IMR-90 (cell line): Measurements from ENCODE around the gene RRP15. TPM values are rescaled to one million over a fixed set of nuclear protein-coding genes. Genes with fewer than 3 reads are reported as not detected.
A peak's percentile ranks its signal among the peaks of the same experiment; 100 is the strongest.

Experiments used
- ATAC-seq: fragments of 200-7000 bp; cut with Tn5 transposase; 2 replicates; pipeline ENCODE4 v1.9.1; 2020; ENCODE audit warnings: low read depth, mild to moderate bottlenecking, moderate library complexity
- BruUV-seq: library from RNA; stranded (reverse); fragments of 400-500 nt; replicated peaks from 2 replicates; lab custom pipeline; 2021; lab: Mats Ljungman, UMichigan
- CTCF ChIA-PET: fragments of 300-600 bp; formaldehyde crosslinking; extraction: SDS; loops from one replicate; lab custom pipeline; 2021; ENCODE audit warnings: antibody characterized with exemption; lab: Yijun Ruan, JAX
- POLR2A ChIA-PET: fragments of 300-600 bp; sonication (Branson Sonifier 250); formaldehyde crosslinking; loops from one replicate; lab custom pipeline; 2022; ENCODE audit warnings: antibody characterized with exemption; ENCODE audit not compliant: unreplicated experiment; lab: Charles Lee
- DNase-seq: peaks from one replicate; pipeline ENCODE4 v3.0.0; 2013
- H2AFZ ChIP-seq: replicated peaks from 2 replicates; pipeline ENCODE3; 2013; ENCODE audit warnings: low read length, mild to moderate bottlenecking; ENCODE audit not compliant: poor library complexity
- H2AK5ac ChIP-seq: 2 replicates; pipeline ENCODE4 v1.6.1; 2013; ENCODE audit warnings: low read depth, low read length, inconsistent platforms
- H2AK9ac ChIP-seq: replicated peaks from 2 replicates; pipeline ENCODE3; 2013; ENCODE audit warnings: mild to moderate bottlenecking, low read depth, low read length, moderate library complexity; ENCODE audit not compliant: poor library complexity
- H2BK120ac ChIP-seq: 2 replicates; pipeline ENCODE4 v1.6.1; 2013; ENCODE audit warnings: low read depth, low read length, inconsistent platforms
- H2BK15ac ChIP-seq: 3 replicates; pipeline ENCODE4 v1.6.1; 2013; ENCODE audit warnings: low read depth, low read length, inconsistent platforms
- H2BK20ac ChIP-seq: 2 replicates; pipeline ENCODE4 v1.6.1; 2013; ENCODE audit warnings: low read depth, mild to moderate bottlenecking, inconsistent platforms, low read length, moderate library complexity
- H2BK5ac ChIP-seq: 2 replicates; pipeline ENCODE4 v1.6.1; 2013; ENCODE audit warnings: mild to moderate bottlenecking, low read depth, low read length, inconsistent platforms; ENCODE audit not compliant: poor library complexity, severe bottlenecking
- H3K14ac ChIP-seq: replicated peaks from 2 replicates; pipeline ENCODE4 v1.6.1; 2013; ENCODE audit warnings: low read depth, low read length, inconsistent platforms
- H3K18ac ChIP-seq: 2 replicates; pipeline ENCODE4 v1.6.1; 2013; ENCODE audit warnings: low read depth, low read length, control low read depth
- H3K23ac ChIP-seq: 2 replicates; pipeline ENCODE4 v1.6.1; 2013; ENCODE audit warnings: low read depth, low read length, inconsistent platforms
- H3K27ac ChIP-seq: 2 replicates; pipeline ENCODE4 v1.5.1; 2013; ENCODE audit warnings: mild to moderate bottlenecking, control low read depth, low read length; ENCODE audit not compliant: insufficient read depth
- H3K27me3 ChIP-seq: 2 replicates; pipeline ENCODE4 v1.6.1; 2013; ENCODE audit warnings: low read length; ENCODE audit not compliant: control insufficient read depth, insufficient read depth
- H3K36me3 ChIP-seq: 2 replicates; pipeline ENCODE4 v1.6.1; 2013; ENCODE audit warnings: low read length, mixed read lengths; ENCODE audit not compliant: control insufficient read depth, insufficient read depth
- H3K4ac ChIP-seq: 2 replicates; pipeline ENCODE4 v1.6.1; 2013; ENCODE audit warnings: low read depth, low read length, inconsistent platforms
- H3K4me1 ChIP-seq: 2 replicates; pipeline ENCODE4 v1.6.1; 2013; ENCODE audit warnings: low read length, mixed read lengths; ENCODE audit not compliant: control insufficient read depth, insufficient read depth
- H3K4me2 ChIP-seq: 2 replicates; pipeline ENCODE4 v1.6.1; 2013; ENCODE audit warnings: low read depth, mild to moderate bottlenecking, control low read depth, low read length, moderate library complexity
- H3K4me3 ChIP-seq: 2 replicates; pipeline ENCODE4 v1.5.1; 2013; ENCODE audit warnings: low read depth, mild to moderate bottlenecking, control low read depth, low read length, moderate library complexity; ENCODE audit not compliant: insufficient read depth
- H3K56ac ChIP-seq: 2 replicates; pipeline ENCODE4 v1.6.1; 2013; ENCODE audit warnings: low read length, inconsistent platforms; ENCODE audit not compliant: insufficient read depth; ENCODE audit errors: extremely low read depth
- H3K79me1 ChIP-seq, 2 experiments: 2 replicates each; pipeline ENCODE4 v1.6.1; 2013; ENCODE audit warnings: low read length in 2 of 2, inconsistent platforms in 1 of 2, low read depth in 1 of 2
- H3K9ac ChIP-seq: 2 replicates; pipeline ENCODE4 v1.6.1; 2013; ENCODE audit warnings: low read depth, low read length, control low read depth
- H3K9me1 ChIP-seq: 2 replicates; pipeline ENCODE4 v1.6.1; 2013; ENCODE audit warnings: low read length, inconsistent platforms; ENCODE audit not compliant: insufficient read depth
- H3K9me3 ChIP-seq: 2 replicates; pipeline ENCODE4 v1.6.1; 2013; ENCODE audit warnings: low read length; ENCODE audit not compliant: control insufficient read depth, insufficient read depth
- H4K20me1 ChIP-seq: 2 replicates; pipeline ENCODE4 v1.6.1; 2013; ENCODE audit warnings: low read length, inconsistent platforms; ENCODE audit not compliant: insufficient read depth
- H4K5ac ChIP-seq: 2 replicates; pipeline ENCODE4 v1.6.1; 2013; ENCODE audit warnings: mild to moderate bottlenecking, low read depth, low read length, control low read depth
- H4K8ac ChIP-seq, 2 experiments: 2 replicates each; pipeline ENCODE4 v1.6.1; 2013; ENCODE audit warnings: low read depth in 2 of 2, low read length in 2 of 2, control low read depth in 1 of 2, inconsistent platforms in 1 of 2
- H4K91ac ChIP-seq: 2 replicates; pipeline ENCODE4 v1.6.1; 2013; ENCODE audit warnings: low read depth, low read length, inconsistent platforms; ENCODE audit not compliant: insufficient read depth
- BHLHE40 ChIP-seq: fragments of 150-350 bp; IDR thresholded peaks from 2 replicates; pipeline ENCODE4 v1.6.1; 2016; ENCODE audit warnings: mild to moderate bottlenecking, low read depth, low read length
- CEBPB ChIP-seq: IDR thresholded peaks from 2 replicates; pipeline ENCODE4 v1.6.1; 2012; ENCODE audit warnings: low read depth, low read length, improper control_type of control experiment
- CHD1 ChIP-seq: IDR thresholded peaks from 2 replicates; pipeline ENCODE4 v1.6.1; 2012; ENCODE audit warnings: low read depth, low read length, improper control_type of control experiment
- ELK1 ChIP-seq: fragments of 150-350 bp; IDR thresholded peaks from 2 replicates; pipeline ENCODE4 v1.6.1; 2016; ENCODE audit warnings: low read depth, mild to moderate bottlenecking, low read length, moderate library complexity, borderline replicate concordance
- FOS ChIP-seq: fragments of 150-350 bp; IDR thresholded peaks from 2 replicates; pipeline ENCODE4 v1.6.1; 2016; ENCODE audit warnings: low read depth, low read length
- MAFK ChIP-seq: IDR thresholded peaks from 2 replicates; pipeline ENCODE4 v1.6.1; 2012; ENCODE audit warnings: low read depth, low read length, improper control_type of control experiment
- NFE2L2 ChIP-seq: fragments of 150-350 bp; IDR thresholded peaks from 2 replicates; pipeline ENCODE4 v1.6.1; 2016; ENCODE audit warnings: low read depth, mild to moderate bottlenecking, low read length
- POLR2A ChIP-seq: IDR thresholded peaks from 2 replicates; pipeline ENCODE4 v1.6.1; 2012; ENCODE audit warnings: mild to moderate bottlenecking, low read depth, low read length
- RAD21 ChIP-seq: IDR thresholded peaks from 2 replicates; pipeline ENCODE4 v1.6.1; 2012; ENCODE audit warnings: low read length, improper control_type of control experiment
- RCOR1 ChIP-seq: IDR thresholded peaks from 2 replicates; pipeline ENCODE4 v1.6.1; 2012; ENCODE audit warnings: mild to moderate bottlenecking, low read length, improper control_type of control experiment; ENCODE audit not compliant: insufficient replicate concordance
- RFX5 ChIP-seq: IDR thresholded peaks from 2 replicates; pipeline ENCODE4 v1.8.0; 2012; ENCODE audit warnings: low read depth, mild to moderate bottlenecking, low read length, moderate library complexity
- SMC3 ChIP-seq: fragments of 150-350 bp; IDR thresholded peaks from 2 replicates; pipeline ENCODE4 v1.6.1; 2016; ENCODE audit warnings: low read depth, mild to moderate bottlenecking, antibody characterized with exemption, low read length, moderate library complexity
- whole genome bisulfite sequencing, 2 experiments: methylation state at CpG; one replicate each; pipeline versions ENCODE4 v1.1.5 to v1.1.7; 2013; ENCODE audit warnings: missing lambda C conversion rate in 2 of 2; ENCODE audit not compliant: insufficient read length in 1 of 2; ENCODE audit errors: extremely low coverage in 2 of 2; 5-methylcytosine and 5-hydroxymethylcytosine counted together
- dilution Hi-C: fragments of 300-500 bp; cut with HindIII; formaldehyde crosslinking; loops from one replicate; pipeline ENCODE4 v1.14.3; 2018; ENCODE audit warnings: low sequenced_read_pairs; ENCODE audit not compliant: unreplicated experiment
- in situ Hi-C: fragments of 300-500 bp; cut with MboI; formaldehyde crosslinking; loops from 3 replicates; pipeline ENCODE4 v1.14.3; 2019; ENCODE audit warnings: low sequenced_read_pairs, inconsistent platforms, mixed read lengths
- intact Hi-C: fragments of 100-400 bp; cut with micrococcal nuclease; formaldehyde crosslinking; loops from 2 replicates; pipeline ENCODE4 v1.10.0; 2022
- polyA plus RNA-seq, 3 experiments: library from polyadenylated mRNA; depleted of rRNA; stranded (reverse); fragments of >200 nt; gene quantifications; 2 replicates each; pipeline ENCODE4 v1.2.3, GENCODE V29; 2012; ENCODE audit warnings: low replicate concordance in 1 of 3
- total RNA-seq: library from RNA; depleted of rRNA; stranded (reverse); fragments of >200 nt; gene quantifications from 2 replicates; pipeline ENCODE4 v1.2.3, GENCODE V29; 2012
- TF ChIP-seq, protein P1 (sequence below): fragments of 150-350 bp; IDR thresholded peaks from 2 replicates; pipeline ENCODE4 v1.6.1; 2017; ENCODE audit warnings: mild to moderate bottlenecking, antibody characterized with exemption, low read length, low read depth
- TF ChIP-seq, protein P2 (sequence below): conservative IDR thresholded peaks from 2 replicates; pipeline ENCODE4 v1.5.1; 2012; ENCODE audit warnings: mild to moderate bottlenecking, low read depth, low read length, improper control_type of control experiment

RRP15 gene
- total and polyA plus RNA-seq, 2 of the 4 experiments (the other 2 are of a cell fraction) = 3.1 to 4.1 TPM

DNA sequence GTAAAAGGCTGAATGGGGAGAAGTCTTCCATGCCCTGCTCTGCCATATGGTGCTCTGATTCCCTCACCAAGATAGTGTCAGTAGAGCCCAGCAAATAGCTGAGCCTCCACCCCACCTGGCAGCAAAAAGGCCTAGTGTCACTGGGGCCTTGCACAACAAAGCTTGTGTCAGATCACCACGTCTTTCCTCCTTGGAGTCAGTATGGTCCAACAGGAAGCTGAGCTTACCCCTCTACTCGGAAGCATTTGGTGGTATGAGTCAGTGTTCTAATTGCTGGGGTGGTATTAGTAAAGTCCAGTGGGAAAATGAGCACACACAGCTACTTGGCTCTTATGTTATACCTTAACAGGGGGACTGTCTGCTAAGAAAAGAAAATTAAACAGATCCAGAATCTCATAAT lies 18.7 kb upstream of the RRP15 start:
- Histone ChIP-seq H2AFZ (peak overlapping the region; percentile 5), H3K79me1 (no peaks in the 10 kb centered on the region), H2BK20ac (no peak overlapping the region), H4K5ac (no peak overlapping the region), H3K36me3 (no peaks in the 10 kb centered on the region), H3K23ac (no peak overlapping the region), H3K9ac (no peak overlapping the region), H2BK120ac (no peak overlapping the region), H3K56ac (no peak overlapping the region), H4K8ac (no peak overlapping the region), H2BK5ac (no peak overlapping the region), H3K18ac (no peak overlapping the region), H3K9me1 (no peaks in the 10 kb centered on the region), H3K14ac (no peak overlapping the region), H2BK15ac (no peak overlapping the region), H3K4ac (no peak overlapping the region), H3K4me3 (no peak overlapping the region), H3K9me3 (no peaks in the 10 kb centered on the region), H3K27ac (no peak overlapping the region), H4K20me1 (no peaks in the 10 kb centered on the region), H2AK5ac (no peak overlapping the region), H3K4me1 (no peaks in the 10 kb centered on the region), H4K91ac (no peak overlapping the region), H3K27me3 (no peaks in the 10 kb centered on the region), H3K4me2 (no peak overlapping the region), H2AK9ac (no peak overlapping the region)
- in situ Hi-C loops (no loop called here), intact Hi-C loops (no loop called here), dilution Hi-C loops (no loop called here)
- POLR2A ChIA-PET = no interaction called here
- no peak for ATAC-seq
- no TSS peak for BruUV-seq
- no CpG with 5 or more reads among the region's 2 CpGs for WGBS, 2 experiments
- peak; percentile 8 for DNase-seq
- no peak for TF ChIP-seq CEBPB
- TF ChIP-seq RFX5 = no peak
- no peak for TF ChIP-seq NFE2L2
- TF ChIP-seq, protein P1, sequence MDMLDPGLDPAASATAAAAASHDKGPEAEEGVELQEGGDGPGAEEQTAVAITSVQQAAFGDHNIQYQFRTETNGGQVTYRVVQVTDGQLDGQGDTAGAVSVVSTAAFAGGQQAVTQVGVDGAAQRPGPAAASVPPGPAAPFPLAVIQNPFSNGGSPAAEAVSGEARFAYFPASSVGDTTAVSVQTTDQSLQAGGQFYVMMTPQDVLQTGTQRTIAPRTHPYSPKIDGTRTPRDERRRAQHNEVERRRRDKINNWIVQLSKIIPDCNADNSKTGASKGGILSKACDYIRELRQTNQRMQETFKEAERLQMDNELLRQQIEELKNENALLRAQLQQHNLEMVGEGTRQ = no peak
- TF ChIP-seq FOS = no peak
- no peak for TF ChIP-seq BHLHE40
- TF ChIP-seq RAD21 = no peak
- no peak for TF ChIP-seq CHD1
- TF ChIP-seq ELK1 = no peak
- TF ChIP-seq, protein P2, sequence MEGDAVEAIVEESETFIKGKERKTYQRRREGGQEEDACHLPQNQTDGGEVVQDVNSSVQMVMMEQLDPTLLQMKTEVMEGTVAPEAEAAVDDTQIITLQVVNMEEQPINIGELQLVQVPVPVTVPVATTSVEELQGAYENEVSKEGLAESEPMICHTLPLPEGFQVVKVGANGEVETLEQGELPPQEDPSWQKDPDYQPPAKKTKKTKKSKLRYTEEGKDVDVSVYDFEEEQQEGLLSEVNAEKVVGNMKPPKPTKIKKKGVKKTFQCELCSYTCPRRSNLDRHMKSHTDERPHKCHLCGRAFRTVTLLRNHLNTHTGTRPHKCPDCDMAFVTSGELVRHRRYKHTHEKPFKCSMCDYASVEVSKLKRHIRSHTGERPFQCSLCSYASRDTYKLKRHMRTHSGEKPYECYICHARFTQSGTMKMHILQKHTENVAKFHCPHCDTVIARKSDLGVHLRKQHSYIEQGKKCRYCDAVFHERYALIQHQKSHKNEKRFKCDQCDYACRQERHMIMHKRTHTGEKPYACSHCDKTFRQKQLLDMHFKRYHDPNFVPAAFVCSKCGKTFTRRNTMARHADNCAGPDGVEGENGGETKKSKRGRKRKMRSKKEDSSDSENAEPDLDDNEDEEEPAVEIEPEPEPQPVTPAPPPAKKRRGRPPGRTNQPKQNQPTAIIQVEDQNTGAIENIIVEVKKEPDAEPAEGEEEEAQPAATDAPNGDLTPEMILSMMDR = no peak
- no peak for TF ChIP-seq POLR2A
- no peak for TF ChIP-seq MAFK
- no peak for TF ChIP-seq RCOR1
- TF ChIP-seq SMC3 = no peak
- CTCF ChIA-PET = no interaction called here
